Osteocyte (in vitro differentiated cells): ENCODE results near the gene KCNF1. TPM values are rescaled to one million over a fixed set of nuclear protein-coding genes. Genes with fewer than 3 reads are reported as not detected.

Source experiments
- DNase-seq: peaks from one replicate; pipeline ENCODE4 v3.0.0; 2021; ENCODE audit warnings: mixed read lengths; ENCODE audit not compliant: unreplicated experiment; ENCODE audit errors: extremely low spot score
- H3K27ac Mint-ChIP-seq: one replicate; pipeline ENCODE4 v1.8.0; 2021; ENCODE audit warnings: mild to moderate bottlenecking, mixed read lengths; ENCODE audit not compliant: unreplicated experiment
- H3K27me3 Mint-ChIP-seq: one replicate; pipeline ENCODE4 v1.8.0; 2021; ENCODE audit warnings: mixed read lengths; ENCODE audit not compliant: unreplicated experiment
- H3K36me3 Mint-ChIP-seq: one replicate; pipeline ENCODE4 v1.8.0; 2021; ENCODE audit warnings: mixed read lengths; ENCODE audit not compliant: unreplicated experiment
- H3K4me1 Mint-ChIP-seq: one replicate; pipeline ENCODE4 v1.8.0; 2021; ENCODE audit warnings: mixed read lengths; ENCODE audit not compliant: unreplicated experiment
- H3K4me3 Mint-ChIP-seq: one replicate; pipeline ENCODE4 v1.8.0; 2021; ENCODE audit warnings: mild to moderate bottlenecking, moderate library complexity, mixed read lengths; ENCODE audit not compliant: unreplicated experiment
- H3K9me3 Mint-ChIP-seq: one replicate; pipeline ENCODE4 v1.8.0; 2021; ENCODE audit warnings: mixed read lengths; ENCODE audit not compliant: unreplicated experiment
- CTCF ChIP-seq: fragments of 200-600 bp; sonication (generic); IDR thresholded peaks from 2 replicates; pipeline ENCODE4 v1.5.0; 2021; ENCODE audit warnings: antibody characterized with exemption, mild to moderate bottlenecking, moderate library complexity
- total RNA-seq: library from RNA; stranded (reverse); gene quantifications from 2 replicates; pipeline ENCODE4 v1.2.1, GENCODE V29; 2021

KCNF1 gene
- total RNA-seq, 1 donor from 2014 or later = not detected

- Mint-ChIP-seq H3K36me3 (no peaks in the 10 kb centered on the region), H3K27ac (no peak overlapping the region), H3K27me3 (peaks cover 7% of the 10 kb centered on the region), H3K9me3 (peaks cover 11% of the 10 kb centered on the region), H3K4me3 (no peak overlapping the region), H3K4me1 (no peaks in the 10 kb centered on the region)
- DNase-seq = no peak
- no peak for TF ChIP-seq CTCF
Observed at GRCh38 chr2:10876963-10877362, 34.8 kb upstream of the KCNF1 start.

GRCh38 chr2:10877651-10878111, 34.1 kb upstream of the KCNF1 start:
- Mint-ChIP-seq H3K4me3 (no peak overlapping the region), H3K4me1 (no peaks in the 10 kb centered on the region), H3K27ac (no peak overlapping the region), H3K9me3 (peaks cover 5% of the 10 kb centered on the region), H3K27me3 (peaks cover 7% of the 10 kb centered on the region), H3K36me3 (no peaks in the 10 kb centered on the region)
- no peak for TF ChIP-seq CTCF
- DNase-seq = no peak

- H3K27ac Mint-ChIP-seq = no peak overlapping the region
- TF ChIP-seq CTCF = no peak
- H3K4me1 Mint-ChIP-seq = no peaks in the 10 kb centered on the region
- DNase-seq = no peak
- peaks cover 7% of the 10 kb centered on the region for H3K27me3 Mint-ChIP-seq
- no peaks in the 10 kb centered on the region for H3K9me3 Mint-ChIP-seq
- no peak overlapping the region for H3K4me3 Mint-ChIP-seq
- no peaks in the 10 kb centered on the region for H3K36me3 Mint-ChIP-seq
Observed at GRCh38 chr2:10878268-10878915, 33.3 kb upstream of the KCNF1 start.

- H3K27ac Mint-ChIP-seq = no peak overlapping the region
- H3K9me3 Mint-ChIP-seq = no peaks in the 10 kb centered on the region
- H3K27me3 Mint-ChIP-seq = peaks cover 7% of the 10 kb centered on the region
- no peak for DNase-seq
- H3K4me1 Mint-ChIP-seq = peaks cover 5% of the 10 kb centered on the region
- H3K36me3 Mint-ChIP-seq = no peaks in the 10 kb centered on the region
- TF ChIP-seq CTCF = no peak
- no peak overlapping the region for H3K4me3 Mint-ChIP-seq
Observed at GRCh38 chr2:10879159-10879558, 32.6 kb upstream of the KCNF1 start.

GRCh38 chr2:10879624-10880585, 31.8 kb upstream of the KCNF1 start:
- no peak overlapping the region for H3K4me3 Mint-ChIP-seq
- peaks cover 7% of the 10 kb centered on the region for H3K27me3 Mint-ChIP-seq
- H3K27ac Mint-ChIP-seq = no peak overlapping the region
- DNase-seq = no peak
- H3K9me3 Mint-ChIP-seq = no peaks in the 10 kb centered on the region
- H3K4me1 Mint-ChIP-seq = peaks cover 12% of the 10 kb centered on the region
- no peak for TF ChIP-seq CTCF
- no peaks in the 10 kb centered on the region for H3K36me3 Mint-ChIP-seq
